Upper lobe of left lung (tissue), 4 donors: Measurements from ENCODE around the gene FARP1.

Source experiments
- POLR2A ChIP-seq, 4 donors: fragments of 450-650 bp; IDR thresholded peaks; one replicate each; pipeline ENCODE4 v1.5.1; 2016 to 2017; ENCODE audit warnings: antibody characterized with exemption in 4 of 4, mild to moderate bottlenecking in 2 of 4
- TF ChIP-seq, protein P1 (sequence below), 6 experiments: fragments of 450-650 bp in 4 of 6; fragments of 200-600 bp in 2 of 6; sonication (generic) in 2 of 6; IDR thresholded peaks; one replicate each; pipeline ENCODE4 v1.5.1; 2016 to 2019; ENCODE audit warnings: antibody characterized with exemption in 6 of 6

DNA sequence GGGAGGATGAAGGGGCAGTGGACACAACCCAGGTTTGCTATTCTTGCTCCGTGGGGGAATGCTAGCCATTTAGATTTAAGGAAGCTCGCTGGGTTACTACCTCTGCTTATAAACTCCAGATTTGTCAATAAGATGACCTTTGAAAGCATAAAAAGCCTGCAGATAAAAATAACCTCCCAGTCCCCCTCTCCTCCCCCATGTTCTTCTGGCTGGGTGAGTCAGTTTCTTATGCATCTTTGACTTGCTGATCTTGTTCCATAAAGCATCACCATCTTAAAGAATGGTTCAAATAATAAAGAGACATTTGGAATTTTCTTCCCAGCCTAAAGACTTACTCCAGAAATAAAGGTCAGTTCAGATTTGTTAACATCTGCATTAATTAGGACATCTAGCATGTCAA lies 152.5 kb downstream of the FARP1 start:
- TF ChIP-seq, protein P1, sequence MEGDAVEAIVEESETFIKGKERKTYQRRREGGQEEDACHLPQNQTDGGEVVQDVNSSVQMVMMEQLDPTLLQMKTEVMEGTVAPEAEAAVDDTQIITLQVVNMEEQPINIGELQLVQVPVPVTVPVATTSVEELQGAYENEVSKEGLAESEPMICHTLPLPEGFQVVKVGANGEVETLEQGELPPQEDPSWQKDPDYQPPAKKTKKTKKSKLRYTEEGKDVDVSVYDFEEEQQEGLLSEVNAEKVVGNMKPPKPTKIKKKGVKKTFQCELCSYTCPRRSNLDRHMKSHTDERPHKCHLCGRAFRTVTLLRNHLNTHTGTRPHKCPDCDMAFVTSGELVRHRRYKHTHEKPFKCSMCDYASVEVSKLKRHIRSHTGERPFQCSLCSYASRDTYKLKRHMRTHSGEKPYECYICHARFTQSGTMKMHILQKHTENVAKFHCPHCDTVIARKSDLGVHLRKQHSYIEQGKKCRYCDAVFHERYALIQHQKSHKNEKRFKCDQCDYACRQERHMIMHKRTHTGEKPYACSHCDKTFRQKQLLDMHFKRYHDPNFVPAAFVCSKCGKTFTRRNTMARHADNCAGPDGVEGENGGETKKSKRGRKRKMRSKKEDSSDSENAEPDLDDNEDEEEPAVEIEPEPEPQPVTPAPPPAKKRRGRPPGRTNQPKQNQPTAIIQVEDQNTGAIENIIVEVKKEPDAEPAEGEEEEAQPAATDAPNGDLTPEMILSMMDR (IDR thresholded peaks at IDR 0.05): no peak
- TF ChIP-seq POLR2A (IDR thresholded peaks at IDR 0.05): no peak
